HL-60 (cell line): ENCODE results near the gene EEIG2.

ENCODE experiments used
- CTCF ChIP-seq: IDR thresholded peaks from one replicate; pipeline ENCODE4 v1.5.1; 2011; ENCODE audit warnings: low read length, control low read depth, inconsistent platforms; ENCODE audit not compliant: insufficient read depth
- SPI1 ChIP-seq: IDR thresholded peaks from 2 replicates; pipeline ENCODE4 v1.6.1; 2012; ENCODE audit warnings: low read depth, mild to moderate bottlenecking, borderline replicate concordance

GRCh38 chr1:108593448-108593847 is 33.5 kb downstream of the EEIG2 start:
- TF ChIP-seq CTCF (no peak), SPI1 (no peak)
